Calu3 (cell line): ENCODE results near the gene SCYL2. TPM values are rescaled to one million over a fixed set of nuclear protein-coding genes. Genes with fewer than 3 reads are reported as not detected.

Source experiments
- BruUV-seq: library from RNA; stranded (reverse); fragments of 400-500 nt; replicated peaks from 2 replicates; lab custom pipeline; 2021; lab: Mats Ljungman, UMichigan
- CTCF ChIA-PET: fragments of 300-600 bp; sonication (Branson Sonifier 250); formaldehyde crosslinking; loops from one replicate; lab custom pipeline; 2022; ENCODE audit warnings: antibody characterized with exemption; lab: Charles Lee
- DNase-seq: peaks from one replicate; pipeline ENCODE4 v3.0.0; 2022
- H3K27ac Mint-ChIP-seq: one replicate; pipeline ENCODE4 v1.8.0; 2022; ENCODE audit warnings: mixed read lengths; ENCODE audit not compliant: unreplicated experiment
- H3K27me3 Mint-ChIP-seq: one replicate; pipeline ENCODE4 v1.8.0; 2022; ENCODE audit warnings: mixed read lengths; ENCODE audit not compliant: unreplicated experiment
- H3K36me3 Mint-ChIP-seq: one replicate; pipeline ENCODE4 v1.8.0; 2022; ENCODE audit warnings: mild to moderate bottlenecking, moderate library complexity, mixed read lengths; ENCODE audit not compliant: insufficient read depth, unreplicated experiment
- H3K4me1 Mint-ChIP-seq: one replicate; pipeline ENCODE4 v1.8.0; 2022; ENCODE audit warnings: mild to moderate bottlenecking, low read depth, mixed read lengths; ENCODE audit not compliant: unreplicated experiment
- H3K4me3 Mint-ChIP-seq: one replicate; pipeline ENCODE4 v1.8.0; 2022; ENCODE audit warnings: mild to moderate bottlenecking, low read depth, moderate library complexity, mixed read lengths; ENCODE audit not compliant: unreplicated experiment
- H3K9me3 Mint-ChIP-seq: one replicate; pipeline ENCODE4 v1.8.0; 2022; ENCODE audit warnings: low read depth, mixed read lengths; ENCODE audit not compliant: unreplicated experiment
- intact Hi-C: fragments of 100-400 bp; cut with micrococcal nuclease; formaldehyde crosslinking; loops from one replicate; pipeline ENCODE4 v1.10.0; 2022; ENCODE audit not compliant: unreplicated experiment
- total RNA-seq: library from RNA; stranded (reverse); gene quantifications from 2 replicates; pipeline ENCODE4 v1.2.3, GENCODE V29; 2022
- TF ChIP-seq, protein P1 (sequence below): fragments of 200-600 bp; IDR thresholded peaks from one replicate; pipeline ENCODE4 v1.8.0; 2022; ENCODE audit warnings: antibody characterized with exemption; ENCODE audit not compliant: unreplicated experiment

The SCYL2 gene
- total RNA-seq, 1 experiment from 2014 or later: 59.9 TPM

- peaks cover 14% of the 10 kb centered on the region for H3K36me3 Mint-ChIP-seq
- H3K27ac Mint-ChIP-seq: no peak overlapping the region
- DNase-seq: no peak
- H3K27me3 Mint-ChIP-seq: no peaks in the 10 kb centered on the region
- no peaks in the 10 kb centered on the region for H3K4me1 Mint-ChIP-seq
- no TSS peak for BruUV-seq
- TF ChIP-seq, protein P1, sequence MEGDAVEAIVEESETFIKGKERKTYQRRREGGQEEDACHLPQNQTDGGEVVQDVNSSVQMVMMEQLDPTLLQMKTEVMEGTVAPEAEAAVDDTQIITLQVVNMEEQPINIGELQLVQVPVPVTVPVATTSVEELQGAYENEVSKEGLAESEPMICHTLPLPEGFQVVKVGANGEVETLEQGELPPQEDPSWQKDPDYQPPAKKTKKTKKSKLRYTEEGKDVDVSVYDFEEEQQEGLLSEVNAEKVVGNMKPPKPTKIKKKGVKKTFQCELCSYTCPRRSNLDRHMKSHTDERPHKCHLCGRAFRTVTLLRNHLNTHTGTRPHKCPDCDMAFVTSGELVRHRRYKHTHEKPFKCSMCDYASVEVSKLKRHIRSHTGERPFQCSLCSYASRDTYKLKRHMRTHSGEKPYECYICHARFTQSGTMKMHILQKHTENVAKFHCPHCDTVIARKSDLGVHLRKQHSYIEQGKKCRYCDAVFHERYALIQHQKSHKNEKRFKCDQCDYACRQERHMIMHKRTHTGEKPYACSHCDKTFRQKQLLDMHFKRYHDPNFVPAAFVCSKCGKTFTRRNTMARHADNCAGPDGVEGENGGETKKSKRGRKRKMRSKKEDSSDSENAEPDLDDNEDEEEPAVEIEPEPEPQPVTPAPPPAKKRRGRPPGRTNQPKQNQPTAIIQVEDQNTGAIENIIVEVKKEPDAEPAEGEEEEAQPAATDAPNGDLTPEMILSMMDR: no peak
- CTCF ChIA-PET: no interaction called here
- intact Hi-C loops: loop anchor here (10.0 kb wide), 1 partner anchor 83 kb away; no protein-coding TSS in a partner anchor
- no peak overlapping the region for H3K4me3 Mint-ChIP-seq
- H3K9me3 Mint-ChIP-seq: no peaks in the 10 kb centered on the region
These were observed 50.4 kb downstream of the SCYL2 start for GRCh38 chr12:100317371-100317770.

- TF ChIP-seq, protein P1: no peak
- intact Hi-C loops: no loop called here
- no peak overlapping the region for H3K4me3 Mint-ChIP-seq
- peaks cover 8% of the 10 kb centered on the region for H3K36me3 Mint-ChIP-seq
- CTCF ChIA-PET: no interaction called here
- no peaks in the 10 kb centered on the region for H3K4me1 Mint-ChIP-seq
- H3K27me3 Mint-ChIP-seq: no peaks in the 10 kb centered on the region
- BruUV-seq: no TSS peak
- no peaks in the 10 kb centered on the region for H3K9me3 Mint-ChIP-seq
- H3K27ac Mint-ChIP-seq: no peak overlapping the region
- DNase-seq: no peak
These were observed 57.5 kb downstream of the SCYL2 start for GRCh38 chr12:100324498-100324897.

GRCh38 chr12:100326208-100326607, 59.2 kb downstream of the SCYL2 start:
- Mint-ChIP-seq H3K27me3 (no peaks in the 10 kb centered on the region), H3K4me1 (no peaks in the 10 kb centered on the region), H3K27ac (no peak overlapping the region), H3K36me3 (peaks cover 6% of the 10 kb centered on the region), H3K4me3 (no peak overlapping the region), H3K9me3 (no peaks in the 10 kb centered on the region)
- CTCF ChIA-PET: interaction anchor here (0.6 to 1.0 kb wide), 2 partner anchors 8 to 91 kb away, joined by 3 to 6 read pairs; no protein-coding TSS in a partner anchor
- intact Hi-C loops: no loop called here
- no peak for DNase-seq
- TF ChIP-seq, protein P1: no peak
- no TSS peak for BruUV-seq

DNA sequence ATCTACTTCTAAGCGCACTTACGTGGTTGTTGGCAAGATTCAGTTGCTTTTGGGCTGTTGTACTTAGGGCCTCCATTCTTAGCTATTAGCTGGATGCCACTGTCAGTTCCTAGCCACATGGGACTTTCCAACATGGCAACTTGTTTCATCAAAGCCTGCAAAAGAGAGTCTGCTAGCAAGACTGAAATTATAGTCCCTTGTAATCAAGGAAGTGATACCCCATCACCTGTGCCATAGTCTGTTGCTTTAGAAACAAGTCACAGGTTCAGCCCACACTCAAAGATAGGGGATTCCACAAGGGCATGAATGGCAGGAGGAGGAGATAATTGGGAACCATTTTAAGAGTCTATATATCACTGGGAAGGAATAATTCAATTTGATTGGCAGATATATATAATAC, 62.8 kb downstream of the SCYL2 start:
- Mint-ChIP-seq H3K9me3 (no peaks in the 10 kb centered on the region), H3K36me3 (peaks cover 5% of the 10 kb centered on the region), H3K4me1 (no peaks in the 10 kb centered on the region), H3K4me3 (no peak overlapping the region), H3K27me3 (no peaks in the 10 kb centered on the region), H3K27ac (no peak overlapping the region)
- no peak for DNase-seq
- TF ChIP-seq, protein P1: no peak
- intact Hi-C loops: no loop called here
- CTCF ChIA-PET: no interaction called here
- BruUV-seq: no TSS peak
